HG03521 (cell line): ENCODE measurements around the gene MC4R.
"Not testable (repeated sequence)": the region's sequence is repeated elsewhere in the genome, so short reads cannot be mapped to it uniquely, and the experiment has no call there.

Experiments used
- ATAC-seq: cut with Tn5 transposase; IDR thresholded peaks from one replicate; pipeline ENCODE4 v1.9.1; 2021; ENCODE audit warnings: mild to moderate bottlenecking, moderate library complexity; ENCODE audit not compliant: unreplicated experiment

Gene MC4R

GRCh38 chr18:60372596-60372995, at the start of gene MC4R:
Gene MC4R, minus strand, starts transcription at chr18:60372775. Its CDS starts 426 bp downstream, at chr18:60372349.
- no peak for ATAC-seq

GRCh38 chr18:60422306-60422705, 49.7 kb upstream of the MC4R start:
- not testable (repeated sequence) for ATAC-seq

GRCh38 chr18:60421356-60422118, 49.0 kb upstream of the MC4R start:
- no peak for ATAC-seq

- ATAC-seq, result no peak
These were observed 45.4 kb upstream of the MC4R start for GRCh38 chr18:60417946-60418345.

- ATAC-seq, result no peak
These were observed 41.5 kb upstream of the MC4R start for GRCh38 chr18:60413944-60414547.

GRCh38 chr18:60411715-60412114, 39.1 kb upstream of the MC4R start:
- ATAC-seq, result no peak

- ATAC-seq, result no peak
These were observed 34.1 kb upstream of the MC4R start for GRCh38 chr18:60406721-60407120.

- ATAC-seq, result no peak
These were observed 32.0 kb upstream of the MC4R start for GRCh38 chr18:60404486-60405085.

GRCh38 chr18:60401346-60401745, 28.8 kb upstream of the MC4R start:
- no peak for ATAC-seq

GRCh38 chr18:60391571-60392226, 19.1 kb upstream of the MC4R start:
- no peak for ATAC-seq

- ATAC-seq, result no peak
These were observed 16.7 kb upstream of the MC4R start for GRCh38 chr18:60389314-60389713.

- no peak for ATAC-seq
These were observed 13.1 kb upstream of the MC4R start for GRCh38 chr18:60385693-60386092.

- no peak for ATAC-seq
These were observed 11.3 kb upstream of the MC4R start for GRCh38 chr18:60383893-60384292.

GRCh38 chr18:60377778-60378469, 5.3 kb upstream of the MC4R start:
- ATAC-seq, result no peak

GRCh38 chr18:60372132-60372531, 443 bp downstream of the MC4R start:
- ATAC-seq, result no peak

GRCh38 chr18:60358516-60358915, 14.1 kb downstream of the MC4R start:
- ATAC-seq, result no peak

GRCh38 chr18:60350941-60351340, 21.6 kb downstream of the MC4R start:
- no peak for ATAC-seq

GRCh38 chr18:60350150-60350549, 22.4 kb downstream of the MC4R start:
- no peak for ATAC-seq

- ATAC-seq, result no peak
These were observed 25.0 kb downstream of the MC4R start for GRCh38 chr18:60347526-60348045.

GRCh38 chr18:60339018-60339417, 33.6 kb downstream of the MC4R start:
- no peak for ATAC-seq

- no peak for ATAC-seq
These were observed 40.7 kb downstream of the MC4R start for GRCh38 chr18:60331890-60332289.
